Hippocampal formation (tissue), 2 donors: ENCODE measurements around the gene ZNF564.
"Not testable (repeated sequence)": the region's sequence is repeated elsewhere in the genome, so short reads cannot be mapped to it uniquely, and the experiment has no call there.

Experiments used
- DNase-seq, 2 donors: peaks; one replicate each; lab custom pipeline; 2025; lab: John Stamatoyannopoulos, UW

ZNF564 gene

DNA sequence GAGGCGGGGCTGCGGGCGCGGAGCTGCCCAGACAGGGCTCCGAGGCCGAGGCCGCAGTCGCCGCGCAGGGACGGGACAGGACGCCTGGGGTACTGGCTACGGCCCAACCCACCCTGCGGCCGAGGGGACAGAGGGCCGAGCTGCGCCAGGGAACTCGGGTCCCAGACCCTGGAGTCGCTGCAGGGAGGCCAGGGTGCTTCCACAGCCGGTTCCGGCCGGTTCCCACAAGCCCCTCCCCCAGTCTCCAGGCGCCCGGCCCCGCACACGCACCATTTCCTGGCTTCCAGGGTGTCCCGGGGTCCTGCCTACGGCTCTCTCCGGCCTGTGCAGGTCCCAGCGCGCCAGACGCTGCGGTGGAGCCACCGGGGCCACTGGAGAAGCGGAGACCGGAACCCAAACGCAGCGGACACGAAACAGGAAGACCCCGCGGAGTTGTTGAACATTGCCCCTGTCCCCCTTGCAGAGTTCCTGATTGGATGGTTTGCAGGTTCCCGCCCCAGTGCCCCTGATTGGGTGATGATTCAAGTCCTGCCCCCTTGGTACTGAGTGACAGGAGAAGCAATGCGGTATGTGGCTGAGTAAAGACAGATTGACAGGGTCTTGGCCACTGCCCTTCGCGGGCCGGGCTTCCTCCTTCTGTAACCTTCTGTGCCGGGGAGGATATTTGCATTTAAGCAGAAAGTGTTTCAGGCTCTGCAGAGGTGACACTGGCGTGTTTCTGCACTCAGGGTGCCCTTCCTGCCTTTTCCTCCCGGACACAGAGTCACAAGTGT lies at the start of gene ZNF564:
ZNF564 (minus strand) TSS at position 423 of the 773 bp plus-strand sequence; CDS start at position 273, 150 bp downstream.
- peak; percentile 96 to 99 for DNase-seq

DNA sequence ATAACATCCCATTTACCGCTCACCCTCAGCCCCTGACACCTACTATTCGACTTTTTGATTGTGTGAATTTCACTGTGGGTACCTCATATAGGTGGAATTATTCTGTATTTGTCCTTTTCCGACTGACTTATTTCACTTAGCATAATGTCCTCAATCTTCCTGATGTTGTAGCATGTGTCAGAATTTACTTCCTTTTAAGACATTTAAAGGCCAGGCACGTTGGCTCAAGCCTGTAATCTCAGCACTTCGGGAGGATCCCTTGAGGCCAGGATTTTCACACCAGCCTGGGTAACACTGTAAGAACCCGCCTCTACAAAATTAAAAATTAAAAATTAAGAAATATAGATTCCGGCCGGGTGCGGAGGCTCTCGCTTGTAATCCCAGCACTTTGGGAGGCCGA lies 46.3 kb upstream of the ZNF564 start:
- no peak for DNase-seq

GRCh38 chr19:12596927-12597548 lies 45.8 kb upstream of the ZNF564 start:
- no peak for DNase-seq

GRCh38 chr19:12596485-12596884 lies 45.2 kb upstream of the ZNF564 start:
- DNase-seq, result no peak

GRCh38 chr19:12581100-12581499 lies 29.8 kb upstream of the ZNF564 start:
- DNase-seq, result no peak

DNA sequence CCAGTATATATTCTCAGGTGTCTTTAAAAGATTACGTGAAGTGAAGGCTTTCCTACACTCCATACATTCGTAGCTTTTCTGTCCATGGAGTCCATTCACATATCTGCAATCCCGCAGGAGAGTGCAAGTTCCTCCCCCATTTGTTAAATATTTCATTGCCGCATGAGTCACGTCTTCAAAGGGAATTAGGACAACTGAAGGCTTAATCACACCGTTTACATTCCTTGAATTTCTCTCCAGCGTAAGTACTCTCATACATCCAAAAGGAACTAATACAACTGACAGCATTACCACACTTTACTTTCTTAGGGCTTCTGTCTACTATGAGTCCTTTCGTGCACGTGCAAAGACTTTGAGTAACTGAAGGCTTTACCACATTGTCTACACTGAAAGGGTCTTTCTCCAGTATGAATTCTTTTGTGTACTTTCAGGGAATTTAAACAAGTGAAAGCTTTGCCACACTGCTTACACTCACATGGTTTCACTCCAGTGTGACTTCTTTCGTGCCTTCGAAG lies 29.0 kb upstream of the ZNF564 start:
- DNase-seq, result no peak

DNA sequence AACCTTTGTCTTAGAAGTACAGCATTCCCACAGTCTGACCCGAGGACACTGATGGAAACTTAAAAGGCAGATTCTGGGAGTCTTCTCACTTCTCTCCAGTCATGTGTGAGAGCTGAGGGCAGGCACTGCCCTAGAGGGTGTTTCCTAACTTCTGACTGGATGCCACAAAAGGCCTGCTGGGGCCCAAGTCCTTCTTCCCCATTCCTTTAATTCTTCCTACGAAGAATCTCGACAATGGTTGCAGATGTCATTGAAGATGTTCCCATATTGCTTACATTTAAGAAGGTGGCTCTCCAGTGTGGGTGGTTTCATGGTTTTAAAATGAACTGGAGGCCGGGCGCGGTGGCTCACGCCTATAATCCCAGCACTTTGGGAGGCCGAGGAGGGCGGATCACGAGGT lies 27.4 kb upstream of the ZNF564 start:
- DNase-seq, result no peak

- DNase-seq, result no peak
Observed at GRCh38 chr19:12574036-12574435, 22.8 kb upstream of the ZNF564 start.

- DNase-seq, result no peak
Observed at GRCh38 chr19:12567951-12568350, 16.7 kb upstream of the ZNF564 start.

- not testable (repeated sequence) for DNase-seq
Observed at GRCh38 chr19:12566380-12566779, 15.1 kb upstream of the ZNF564 start.

- DNase-seq, result peak; percentile 77 to 88
Observed at GRCh38 chr19:12564016-12564664, 12.9 kb upstream of the ZNF564 start.

- no peak for DNase-seq
Observed at GRCh38 chr19:12555456-12555930, 4.2 kb upstream of the ZNF564 start.

DNA sequence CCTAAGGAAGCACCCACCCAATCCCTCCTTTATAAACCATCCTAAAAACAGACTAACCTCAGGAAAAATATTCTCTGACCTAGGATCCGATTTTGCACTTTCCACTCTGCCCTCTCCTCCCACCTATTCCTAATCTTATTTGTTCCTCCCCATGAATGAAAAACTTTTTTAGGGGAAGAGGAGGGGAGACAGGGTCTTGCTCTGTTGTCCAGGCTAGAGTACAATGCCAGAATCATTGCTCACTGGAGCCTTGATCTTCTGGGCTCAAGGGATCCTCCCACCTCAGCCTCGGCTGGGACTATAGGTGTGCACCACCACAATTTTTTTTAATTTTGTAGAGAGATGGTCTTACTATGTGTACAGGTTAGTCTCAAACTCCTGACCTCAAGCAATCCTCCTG lies 4.4 kb downstream of the ZNF564 start:
- DNase-seq, result no peak

DNA sequence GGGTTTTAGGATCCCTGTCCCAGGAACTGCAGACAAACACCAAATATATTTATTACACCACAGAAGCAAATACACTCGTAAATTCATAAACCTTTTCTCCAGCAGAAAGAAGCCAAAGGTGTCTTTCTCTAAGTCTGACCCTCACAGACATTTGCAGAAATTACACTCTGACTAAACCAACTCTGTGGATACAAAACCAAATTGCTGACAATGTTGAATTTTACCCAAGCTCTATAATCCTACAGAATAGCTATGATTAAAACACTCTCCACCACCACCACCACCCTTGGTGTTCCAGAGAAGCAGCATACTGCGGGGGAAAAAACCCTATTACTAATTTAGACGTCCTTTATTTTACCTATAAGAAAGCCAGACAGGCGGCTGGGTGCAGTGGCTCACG lies 5.2 kb downstream of the ZNF564 start:
- DNase-seq, result no peak

GRCh38 chr19:12545267-12545666 lies 6.0 kb downstream of the ZNF564 start:
- no peak for DNase-seq

GRCh38 chr19:12544401-12544876 lies 6.8 kb downstream of the ZNF564 start:
- DNase-seq, result no peak

DNA sequence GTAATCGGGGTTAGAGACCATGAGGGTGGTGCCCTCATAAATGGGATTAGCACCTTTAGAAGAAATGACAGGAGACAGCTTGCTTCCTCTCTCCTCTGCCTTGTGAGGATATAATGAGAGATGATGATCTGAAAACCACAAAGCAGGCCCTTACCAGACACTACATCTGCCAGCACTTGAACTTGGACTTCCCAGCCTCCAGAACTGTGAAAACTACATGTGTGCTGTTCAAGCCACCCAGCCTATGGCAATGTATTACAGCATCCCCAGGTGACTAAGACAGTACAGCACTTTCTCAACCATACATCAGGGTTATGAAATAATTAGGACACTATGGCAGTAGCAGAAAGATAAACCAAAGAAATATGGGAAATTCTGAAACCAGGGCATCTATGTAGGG lies 7.4 kb downstream of the ZNF564 start:
- DNase-seq, result no peak

GRCh38 chr19:12527034-12527836 lies 24.0 kb downstream of the ZNF564 start:
- DNase-seq, result no peak

DNA sequence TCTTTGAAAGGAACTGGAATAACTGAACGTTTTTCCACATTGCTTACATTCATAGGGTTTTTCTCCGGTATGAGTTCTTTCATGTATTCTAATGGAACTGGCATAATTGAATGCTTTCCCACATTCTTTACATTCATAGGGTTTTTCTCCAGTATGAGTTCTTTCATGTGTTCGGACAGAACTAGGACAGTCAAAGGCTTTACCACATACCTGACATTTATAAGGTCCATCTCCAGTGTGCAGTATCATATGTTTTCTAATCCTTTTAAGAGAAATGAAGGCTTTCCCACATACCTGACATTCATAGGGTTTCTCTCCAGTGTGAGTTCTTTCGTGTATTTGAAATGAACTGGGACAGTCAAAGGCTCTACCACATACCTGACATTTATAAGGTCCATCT lies 24.7 kb downstream of the ZNF564 start:
- no peak for DNase-seq

DNA sequence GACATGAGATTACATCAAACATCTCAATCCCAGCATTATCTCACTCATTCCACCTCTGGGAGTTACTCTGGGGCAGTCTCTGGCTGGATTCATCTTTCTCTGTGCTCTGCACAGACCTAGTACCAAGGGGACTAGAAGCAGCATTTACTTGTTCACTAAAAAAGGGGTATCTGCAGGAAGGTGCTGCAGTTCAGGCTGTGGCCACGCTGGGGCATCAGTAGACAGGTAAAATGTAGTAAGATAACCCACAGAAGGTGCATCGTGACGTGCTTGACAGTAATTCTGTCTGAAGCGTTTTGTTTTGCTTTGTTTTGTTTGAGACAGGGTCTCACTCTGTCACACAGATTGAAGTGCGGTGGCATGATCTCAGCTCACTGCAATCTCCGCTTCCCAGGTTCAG lies 29.3 kb downstream of the ZNF564 start:
- DNase-seq, result no peak

DNA sequence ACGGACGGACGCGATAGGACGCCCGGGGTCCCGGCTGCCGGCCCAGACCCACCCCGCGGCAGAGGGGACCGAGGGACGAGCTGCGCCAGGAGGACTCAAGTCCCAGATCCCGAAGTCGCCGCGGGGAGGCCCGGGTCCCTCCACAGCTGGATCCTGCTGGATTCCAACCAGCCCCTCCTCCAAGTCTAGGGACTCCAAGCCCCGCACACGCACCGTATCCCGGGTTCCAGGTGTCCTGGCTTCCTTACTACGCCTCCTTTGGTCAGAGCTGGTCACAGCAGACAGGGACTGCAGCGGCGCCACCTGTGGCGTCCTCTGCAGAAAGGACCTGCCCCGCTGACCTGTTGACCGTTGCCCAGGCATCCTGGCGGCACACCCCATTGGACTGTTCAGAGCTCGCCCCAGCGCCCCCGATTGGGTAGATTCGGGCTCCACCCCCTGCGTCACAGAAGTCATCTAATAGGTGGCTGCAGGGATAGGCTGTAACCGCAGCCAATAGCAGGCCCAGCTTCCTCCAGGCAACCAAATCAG lies 37.7 kb downstream of the ZNF564 start:
- peak; percentile 2 to 37 for DNase-seq
